GM21737 (cell line): ENCODE results near the gene PPL.
"Not testable (repeated sequence)": the region's sequence is repeated elsewhere in the genome, so short reads cannot be mapped to it uniquely, and the experiment has no call there.

Experiments
- ATAC-seq: cut with Tn5 transposase; IDR thresholded peaks from one replicate; pipeline ENCODE4 v1.9.1; 2021; ENCODE audit warnings: mild to moderate bottlenecking, moderate library complexity; ENCODE audit not compliant: unreplicated experiment

PPL gene, protein sequence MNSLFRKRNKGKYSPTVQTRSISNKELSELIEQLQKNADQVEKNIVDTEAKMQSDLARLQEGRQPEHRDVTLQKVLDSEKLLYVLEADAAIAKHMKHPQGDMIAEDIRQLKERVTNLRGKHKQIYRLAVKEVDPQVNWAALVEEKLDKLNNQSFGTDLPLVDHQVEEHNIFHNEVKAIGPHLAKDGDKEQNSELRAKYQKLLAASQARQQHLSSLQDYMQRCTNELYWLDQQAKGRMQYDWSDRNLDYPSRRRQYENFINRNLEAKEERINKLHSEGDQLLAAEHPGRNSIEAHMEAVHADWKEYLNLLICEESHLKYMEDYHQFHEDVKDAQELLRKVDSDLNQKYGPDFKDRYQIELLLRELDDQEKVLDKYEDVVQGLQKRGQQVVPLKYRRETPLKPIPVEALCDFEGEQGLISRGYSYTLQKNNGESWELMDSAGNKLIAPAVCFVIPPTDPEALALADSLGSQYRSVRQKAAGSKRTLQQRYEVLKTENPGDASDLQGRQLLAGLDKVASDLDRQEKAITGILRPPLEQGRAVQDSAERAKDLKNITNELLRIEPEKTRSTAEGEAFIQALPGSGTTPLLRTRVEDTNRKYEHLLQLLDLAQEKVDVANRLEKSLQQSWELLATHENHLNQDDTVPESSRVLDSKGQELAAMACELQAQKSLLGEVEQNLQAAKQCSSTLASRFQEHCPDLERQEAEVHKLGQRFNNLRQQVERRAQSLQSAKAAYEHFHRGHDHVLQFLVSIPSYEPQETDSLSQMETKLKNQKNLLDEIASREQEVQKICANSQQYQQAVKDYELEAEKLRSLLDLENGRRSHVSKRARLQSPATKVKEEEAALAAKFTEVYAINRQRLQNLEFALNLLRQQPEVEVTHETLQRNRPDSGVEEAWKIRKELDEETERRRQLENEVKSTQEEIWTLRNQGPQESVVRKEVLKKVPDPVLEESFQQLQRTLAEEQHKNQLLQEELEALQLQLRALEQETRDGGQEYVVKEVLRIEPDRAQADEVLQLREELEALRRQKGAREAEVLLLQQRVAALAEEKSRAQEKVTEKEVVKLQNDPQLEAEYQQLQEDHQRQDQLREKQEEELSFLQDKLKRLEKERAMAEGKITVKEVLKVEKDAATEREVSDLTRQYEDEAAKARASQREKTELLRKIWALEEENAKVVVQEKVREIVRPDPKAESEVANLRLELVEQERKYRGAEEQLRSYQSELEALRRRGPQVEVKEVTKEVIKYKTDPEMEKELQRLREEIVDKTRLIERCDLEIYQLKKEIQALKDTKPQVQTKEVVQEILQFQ (N-terminal part only)

DNA sequence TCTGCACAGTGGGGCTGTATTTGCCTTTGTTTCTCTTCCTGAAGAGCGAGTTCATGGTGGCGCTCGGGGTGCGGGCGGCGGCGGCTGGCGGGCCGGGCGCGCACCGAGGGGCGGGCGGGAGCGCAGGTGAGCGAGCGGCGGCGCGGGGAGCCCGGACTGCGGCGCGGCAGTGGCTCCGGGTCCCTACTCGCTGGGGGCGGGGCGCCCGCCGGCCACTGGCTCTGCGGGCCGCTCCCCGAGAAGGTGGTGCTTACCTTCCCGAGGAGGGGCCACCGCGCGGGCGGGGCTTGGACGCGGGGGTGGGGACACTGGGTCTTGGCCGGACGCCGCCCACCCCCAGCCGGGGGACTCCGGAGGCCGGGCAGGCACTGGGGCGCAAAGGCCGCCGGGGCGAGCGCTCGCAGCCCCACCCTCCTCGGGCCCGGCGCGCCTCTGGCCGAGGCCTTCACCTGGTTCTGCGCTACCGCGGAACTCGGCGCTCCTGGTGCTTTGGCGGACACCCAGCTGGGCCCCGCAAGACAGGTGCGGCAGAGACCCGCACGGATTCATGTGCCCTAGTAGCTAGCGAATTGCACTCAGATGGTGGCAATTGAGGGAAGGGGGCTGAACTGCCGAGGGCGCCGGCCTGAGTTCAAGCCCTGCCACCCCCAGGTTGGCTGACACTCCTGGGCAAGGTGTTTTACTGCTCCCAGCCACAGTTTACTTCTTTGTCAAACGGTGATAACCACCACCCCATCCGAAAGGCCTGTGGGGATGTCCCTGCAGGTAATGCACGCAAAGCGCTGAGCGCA is at the start of gene PPL:
Gene PPL, minus strand, starts transcription at position 158 of the 791 bp plus-strand sequence. Its CDS starts 103 bp downstream, at position 55.
- ATAC-seq: no peak

DNA sequence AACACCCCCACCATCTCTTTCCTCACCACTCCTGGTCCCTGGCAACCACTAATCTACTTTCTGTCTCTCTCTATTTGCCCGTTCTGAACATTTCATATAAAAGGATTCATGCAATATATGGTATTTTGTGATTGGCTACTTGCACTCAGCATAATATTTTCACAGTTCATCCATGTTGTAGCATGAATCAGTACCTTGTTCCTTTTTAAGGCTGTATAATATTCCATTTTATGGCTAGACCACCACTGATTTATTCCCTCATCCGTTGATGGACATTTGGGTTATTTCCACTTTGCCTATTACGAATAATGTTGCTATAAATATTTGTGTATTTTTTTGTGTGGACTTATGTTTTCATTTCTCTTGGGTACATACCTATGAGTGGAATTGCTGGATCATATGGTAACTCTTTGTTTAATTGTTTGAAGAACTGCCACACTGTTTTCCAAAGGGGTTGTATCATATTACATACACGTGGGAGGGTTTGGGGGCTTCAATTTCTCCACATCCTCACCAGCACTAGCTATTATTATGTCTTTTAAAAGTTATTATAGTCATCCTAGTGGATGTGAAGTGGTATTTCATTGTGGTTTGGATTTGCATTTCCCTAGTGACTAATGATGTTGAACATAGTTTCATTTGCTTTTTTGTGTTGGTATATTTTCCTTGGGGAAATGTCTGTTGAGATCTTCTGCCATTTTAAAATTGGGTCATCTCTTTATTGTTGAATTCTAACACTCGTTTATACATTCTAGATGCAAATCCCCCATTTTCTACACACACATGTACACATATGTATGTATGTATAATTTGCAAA is 47.4 kb upstream of the PPL start:
- no peak for ATAC-seq

DNA sequence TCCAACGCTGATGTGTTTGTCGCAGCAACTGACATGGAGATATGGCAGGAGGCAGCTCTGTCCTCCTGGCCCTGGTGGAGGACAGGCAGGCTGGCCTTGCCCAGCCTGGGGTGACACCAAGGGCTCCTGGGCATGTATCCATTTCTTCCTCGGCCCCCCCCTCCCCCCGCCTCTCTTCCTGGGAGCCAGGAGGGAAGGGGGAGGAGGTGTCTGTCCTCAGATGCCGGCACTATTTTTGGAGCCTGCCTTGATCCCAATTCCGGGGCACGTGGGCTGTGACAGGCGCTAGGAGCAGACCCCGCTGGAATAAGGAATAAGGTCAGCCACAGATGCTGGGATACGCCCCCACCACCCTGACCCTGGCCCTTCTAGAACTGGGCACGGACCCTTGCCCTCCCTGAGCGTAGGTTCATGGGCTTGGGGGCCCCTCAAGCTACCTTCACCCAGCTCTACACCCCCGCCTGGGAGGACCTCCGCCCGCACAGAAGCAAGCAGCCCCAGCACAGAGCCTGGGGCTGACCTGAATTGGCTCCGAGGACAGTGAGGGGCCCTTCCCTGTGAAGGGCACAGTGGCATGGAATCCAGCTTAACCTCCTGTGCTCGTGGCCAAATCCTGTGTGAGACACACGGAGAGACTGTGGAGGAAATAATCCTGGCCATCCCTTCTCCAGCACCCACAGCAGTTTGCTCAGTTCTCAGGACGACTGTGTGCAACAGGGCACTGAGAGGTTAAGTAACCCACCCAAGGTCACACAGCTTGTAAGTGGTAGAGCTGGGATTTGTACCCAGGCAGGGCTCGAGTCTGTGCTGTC is 45.3 kb upstream of the PPL start:
- no peak for ATAC-seq

DNA sequence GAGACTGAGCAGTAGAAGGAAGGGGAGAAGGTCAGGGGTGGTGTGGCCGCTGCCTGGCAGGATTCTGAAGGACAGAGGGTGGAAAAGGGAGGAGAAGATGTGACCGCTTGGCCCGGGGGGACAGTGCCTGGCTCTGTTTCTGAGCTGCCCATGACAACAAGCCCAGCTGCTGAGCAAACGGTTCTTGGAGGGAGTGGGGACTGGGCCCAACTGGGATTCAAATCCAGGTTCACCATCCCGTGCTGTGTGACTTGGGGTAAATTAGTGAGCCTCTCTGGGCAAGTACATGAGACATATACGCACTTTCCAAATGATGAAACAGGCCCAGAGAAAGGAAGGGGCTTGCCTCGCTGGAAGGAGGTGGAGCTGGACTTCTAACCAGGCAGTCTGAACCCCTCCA is 44.5 kb upstream of the PPL start:
- ATAC-seq: no peak

DNA sequence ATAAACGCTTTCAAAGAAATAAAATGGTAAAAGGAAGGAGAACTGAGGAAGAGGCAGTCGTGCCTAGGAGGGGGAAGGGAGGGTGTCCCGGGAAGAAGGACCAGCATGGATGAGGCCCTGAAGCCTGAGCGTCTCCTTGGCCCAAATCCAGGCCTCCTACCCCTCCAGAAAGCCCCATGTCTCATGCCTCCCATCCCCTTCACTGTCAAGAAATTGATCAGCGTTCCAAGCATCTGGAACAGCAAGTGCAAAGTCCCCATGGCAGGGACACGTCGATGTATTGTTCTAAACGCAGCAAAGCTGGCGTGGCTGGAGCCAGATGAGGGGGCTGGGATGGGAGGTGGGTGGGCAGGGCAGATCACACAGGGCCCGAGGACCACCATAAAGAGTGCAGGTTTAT is 43.7 kb upstream of the PPL start:
- ATAC-seq: no peak

DNA sequence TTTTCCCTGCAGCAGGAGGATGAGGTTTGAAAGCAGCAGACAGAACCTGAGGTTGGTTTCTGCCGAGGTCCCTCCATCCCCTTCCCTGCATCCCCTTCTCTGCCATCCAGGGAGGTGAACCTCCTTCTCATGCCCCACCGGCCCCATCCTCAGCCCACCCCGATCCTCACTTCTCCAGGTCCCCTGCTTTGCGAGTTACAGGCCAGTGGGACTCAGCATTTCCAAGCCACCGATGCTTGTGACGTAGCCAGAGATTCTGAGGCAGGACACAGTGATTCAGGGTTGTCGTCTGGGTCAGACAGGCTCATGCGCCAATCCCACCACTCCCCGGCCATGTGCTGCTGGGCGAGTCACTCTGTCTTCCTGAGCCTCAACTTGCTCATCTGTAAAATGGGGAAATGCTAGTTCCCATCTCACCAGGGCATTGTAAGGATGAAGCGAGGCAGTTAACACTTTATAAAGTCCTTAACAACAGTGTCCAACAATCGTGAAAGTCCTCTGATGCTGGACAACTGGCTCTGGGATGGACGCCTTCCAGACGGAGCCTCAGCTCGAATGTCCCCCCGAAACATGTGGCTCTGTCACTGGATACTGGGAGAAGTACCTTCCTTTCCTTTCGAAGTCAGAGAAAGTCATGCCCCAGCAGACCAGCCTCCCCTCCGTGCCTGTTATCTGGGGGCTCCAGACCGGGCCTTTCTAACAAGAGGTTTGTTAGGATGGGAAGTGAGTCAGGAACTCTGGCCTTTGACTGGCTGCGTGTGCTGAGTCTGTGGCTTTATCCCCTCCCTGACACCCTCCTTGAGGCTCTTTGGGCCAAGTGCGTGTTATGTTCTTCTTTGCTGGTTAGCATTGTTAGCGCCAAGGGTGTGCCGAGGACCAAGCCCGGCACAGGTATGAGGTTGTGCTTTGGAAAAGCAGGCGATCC is 43.0 kb upstream of the PPL start:
- ATAC-seq: no peak

DNA sequence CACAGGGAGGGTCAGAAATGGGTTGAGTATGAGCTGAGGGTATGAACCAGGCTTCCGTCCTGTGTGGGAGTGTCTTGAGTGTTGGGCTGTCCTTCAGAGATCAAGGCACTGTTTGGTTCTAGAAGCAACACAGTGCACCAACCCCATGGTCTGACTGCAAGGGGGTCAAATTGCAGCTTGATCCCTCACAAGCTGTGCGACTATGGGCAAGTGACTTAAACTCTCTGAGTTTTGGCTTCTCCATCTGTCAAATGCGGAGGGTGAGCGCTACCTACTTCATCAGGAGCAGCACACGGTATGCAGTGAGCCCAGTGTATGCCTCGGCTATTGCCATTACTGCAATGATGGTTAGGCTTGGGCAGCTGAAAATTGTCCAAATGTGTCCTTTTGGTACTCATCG is 42.2 kb upstream of the PPL start:
- ATAC-seq: no peak

DNA sequence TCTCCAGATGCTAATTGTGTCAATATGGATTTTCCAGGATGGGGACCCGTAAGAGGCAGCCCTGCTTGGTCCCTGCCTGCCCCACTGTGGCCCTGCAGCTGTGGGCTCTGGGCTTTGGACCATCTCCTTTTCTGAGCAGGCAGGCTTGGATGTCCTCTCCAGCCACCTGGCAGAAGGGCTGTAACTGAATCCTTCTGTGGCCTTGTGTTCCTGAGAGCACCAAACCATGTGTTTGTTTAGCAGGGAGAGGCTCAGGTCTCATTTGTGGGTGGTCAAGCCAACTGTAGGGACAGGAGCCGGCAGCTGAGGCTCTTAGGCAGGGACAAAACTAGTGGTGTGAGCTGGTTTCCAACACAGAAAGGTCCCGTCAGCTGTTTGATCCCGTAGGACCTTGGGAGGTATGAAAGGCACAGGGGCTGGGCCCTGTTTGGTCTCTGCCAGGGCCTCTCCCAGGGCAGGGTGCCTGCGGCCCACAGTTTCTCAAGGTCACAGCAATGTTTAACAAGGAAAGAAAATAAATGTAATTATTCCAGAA is 39.7 kb upstream of the PPL start:
- no peak for ATAC-seq

DNA sequence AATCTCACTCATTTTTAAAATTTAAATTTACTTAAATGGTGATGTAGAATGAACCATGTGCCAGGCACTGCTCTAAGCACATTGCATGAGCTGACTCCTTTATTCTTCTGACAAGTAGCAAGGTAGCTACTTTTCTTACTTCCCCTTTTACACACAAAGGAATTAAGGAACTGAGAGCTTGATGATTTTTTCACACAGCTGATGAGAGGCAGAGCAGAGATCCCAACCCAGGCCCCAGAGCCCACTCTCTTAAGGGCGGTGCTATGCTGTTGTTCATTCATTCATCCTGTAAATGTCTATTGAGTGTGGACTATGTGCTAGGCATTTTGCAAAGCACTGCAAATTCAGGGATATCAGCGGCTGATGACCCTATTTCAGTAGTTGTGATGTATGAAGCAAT is 39.1 kb upstream of the PPL start:
- peak; percentile 80 for ATAC-seq

DNA sequence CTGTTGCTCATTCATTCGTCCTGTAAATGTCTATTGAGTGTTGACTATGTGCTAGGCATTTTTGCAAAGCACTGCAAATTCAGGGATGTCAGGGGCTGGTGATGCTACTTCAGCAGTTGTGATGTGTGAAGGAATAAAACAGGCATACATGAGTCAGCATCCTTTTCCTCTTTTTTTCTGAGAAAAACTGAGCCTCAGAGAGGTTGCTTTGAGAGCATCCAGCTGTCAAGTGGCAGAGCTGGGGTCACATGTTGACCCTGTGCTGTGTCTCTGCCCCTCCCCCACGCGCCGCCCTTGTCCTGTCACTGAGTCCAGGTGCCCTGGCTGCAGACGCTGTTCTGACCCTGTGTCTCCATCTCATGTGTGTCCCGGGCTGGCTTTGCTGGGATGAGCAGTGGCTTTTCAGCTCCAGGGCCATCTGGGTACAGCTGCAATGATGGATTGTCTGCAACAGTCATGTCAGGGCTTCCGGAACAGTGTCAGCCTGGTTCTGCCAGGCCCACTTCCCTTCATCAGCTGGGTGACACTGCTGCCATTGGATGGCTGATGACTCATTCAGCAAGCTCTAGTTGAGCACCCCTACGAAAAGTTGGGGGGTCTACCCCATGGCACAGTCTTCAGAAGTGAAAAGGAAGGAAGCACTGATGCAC is 36.1 kb upstream of the PPL start:
- no peak for ATAC-seq

DNA sequence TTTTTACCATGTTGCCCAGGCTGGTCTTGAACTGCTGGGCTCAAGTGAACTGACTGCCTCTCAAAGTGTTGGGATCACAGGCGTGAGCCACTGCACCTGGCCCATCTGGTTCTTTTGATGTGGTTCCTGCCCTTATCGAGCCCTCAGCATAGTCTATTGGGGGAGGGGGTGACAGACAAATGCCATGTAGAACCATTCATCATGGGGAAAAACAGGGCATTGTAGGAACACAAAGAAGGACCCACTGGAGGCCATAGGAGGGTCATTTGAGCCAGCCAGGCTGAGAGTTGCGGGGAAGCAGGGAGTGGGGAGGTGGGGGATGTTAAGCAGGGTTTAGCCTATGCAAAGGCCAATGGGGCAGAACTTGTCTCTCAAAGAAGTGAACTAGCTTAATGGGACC is 33.1 kb upstream of the PPL start:
- no peak for ATAC-seq

DNA sequence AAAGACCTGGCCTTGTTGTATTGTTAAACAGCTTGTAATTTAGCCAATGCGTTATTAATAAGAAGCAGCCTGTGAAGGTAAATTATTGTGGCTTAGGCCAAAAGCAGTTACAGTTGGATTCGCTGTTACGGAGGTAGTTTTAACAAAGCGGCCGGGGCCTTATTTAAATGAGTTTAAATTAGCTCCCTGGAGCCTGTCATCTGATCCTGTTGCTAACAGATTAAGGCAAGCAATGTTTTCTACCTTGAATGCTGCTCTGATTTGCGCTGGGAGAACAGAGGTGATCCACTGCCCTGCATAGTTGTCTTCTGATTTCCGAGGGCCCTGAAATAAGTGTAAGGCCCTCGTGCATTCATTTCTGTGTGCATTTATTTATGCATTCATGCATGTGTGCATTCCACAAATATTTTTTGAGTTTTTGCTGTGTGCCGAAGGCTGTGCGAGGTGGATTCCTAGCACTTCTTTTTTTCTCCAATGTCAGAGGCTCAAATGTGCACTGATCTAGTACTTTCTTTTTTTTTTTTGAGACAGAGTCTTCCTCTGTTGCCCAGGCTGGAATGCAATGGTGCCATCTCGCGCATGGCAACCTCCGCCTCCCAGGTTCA is 32.0 kb upstream of the PPL start:
- no peak for ATAC-seq

DNA sequence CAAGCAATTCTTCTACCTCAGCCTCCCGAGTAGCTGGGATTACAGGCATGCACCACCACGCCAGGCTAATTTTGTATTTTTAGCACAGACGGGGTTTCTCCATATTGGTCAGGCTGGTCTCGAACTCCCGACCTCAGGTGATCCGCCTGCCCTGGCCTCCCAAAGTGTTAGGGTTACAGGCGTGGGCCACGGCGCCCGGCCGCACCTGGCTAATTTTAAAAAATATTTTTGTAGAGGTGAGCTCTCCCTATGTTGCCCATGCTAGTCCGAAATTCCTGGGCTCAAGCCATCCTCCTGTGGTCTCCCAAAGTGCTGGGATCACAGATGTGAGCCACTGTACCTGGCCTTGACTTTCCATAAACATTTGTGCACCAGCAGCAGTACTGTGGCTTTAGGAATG is 31.3 kb upstream of the PPL start:
- ATAC-seq: not testable (repeated sequence)

DNA sequence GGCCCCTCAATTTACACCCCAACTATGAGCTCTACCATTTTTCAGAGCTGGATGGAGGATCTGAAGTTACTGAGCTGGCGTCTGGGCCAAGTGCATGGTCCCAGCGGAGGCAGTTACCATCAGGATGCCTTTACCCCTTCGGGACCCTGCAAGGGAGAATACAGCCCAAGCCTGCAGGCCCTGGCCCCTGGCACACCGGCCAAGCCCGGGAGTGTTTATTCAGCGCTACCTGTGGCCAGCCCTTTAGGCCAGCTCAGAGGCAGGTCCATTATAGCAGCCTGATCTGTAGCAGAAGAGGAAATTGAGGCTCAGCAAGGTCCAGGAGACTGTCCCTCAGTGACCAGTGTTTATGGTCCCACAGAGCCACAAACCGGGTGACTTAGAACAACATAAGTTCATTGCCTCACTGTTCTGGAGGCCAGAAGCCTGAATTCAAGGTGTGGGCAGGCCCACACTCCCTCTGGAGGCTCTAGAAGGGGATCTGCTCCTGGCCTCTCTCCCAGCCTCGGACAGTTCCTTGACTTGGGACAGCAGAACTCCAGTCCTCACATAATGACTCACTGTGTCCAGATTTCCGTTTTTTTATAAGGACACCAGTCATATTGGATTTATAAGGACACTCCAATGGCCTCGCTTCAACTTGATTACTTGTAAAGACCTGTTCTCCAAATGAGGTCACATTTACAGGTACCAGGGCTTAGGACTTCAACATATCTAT is 29.9 kb upstream of the PPL start:
- no peak for ATAC-seq

DNA sequence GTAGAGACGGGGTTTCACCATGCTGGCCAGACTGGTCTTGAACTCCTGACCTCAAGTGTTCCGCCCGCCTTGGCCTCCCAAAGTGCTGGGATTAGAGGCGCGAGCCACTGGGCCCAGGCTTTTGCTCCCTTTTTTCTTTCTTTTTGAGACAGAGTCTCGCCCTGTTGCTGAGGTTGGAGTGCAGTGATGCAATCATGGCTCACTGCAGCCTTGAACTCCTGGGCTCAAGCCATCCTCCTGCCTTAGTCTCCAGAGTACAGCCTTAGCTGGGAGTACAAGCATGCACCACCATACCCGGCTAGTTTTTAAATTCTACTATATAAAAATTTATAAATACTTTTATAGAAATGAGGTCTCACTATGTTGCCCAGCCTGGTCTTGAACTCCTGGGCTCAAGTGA is 26.6 kb upstream of the PPL start:
- ATAC-seq: not testable (repeated sequence)

DNA sequence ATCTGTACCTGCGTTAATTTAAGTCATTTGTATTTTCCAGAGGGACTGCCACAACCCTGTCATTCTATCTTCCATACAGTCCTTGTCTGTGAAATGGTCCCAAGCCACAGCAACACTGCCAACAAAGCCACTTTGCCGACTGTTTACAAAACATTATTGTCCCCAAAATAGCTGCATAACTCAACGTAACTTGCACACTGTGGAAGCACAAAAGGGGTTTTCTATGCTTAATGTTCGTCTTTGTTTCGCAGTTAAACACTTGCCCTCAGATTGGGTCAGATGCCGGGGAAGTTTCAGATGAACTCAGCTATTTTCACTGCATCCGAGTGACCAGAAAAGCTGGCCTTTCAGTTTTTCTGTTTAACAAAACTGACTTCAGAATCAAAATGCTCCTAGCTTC is 25.8 kb upstream of the PPL start:
- ATAC-seq: no peak
